Measurements from ENCODE around the gene RCOR2.

The RCOR2 gene

GRCh38 chr11:63922673-63923192 is 5.8 kb upstream of the RCOR2 start:
- DNase-seq = no peak

- no peak for DNase-seq
These were observed 4.0 kb upstream of the RCOR2 start for GRCh38 chr11:63920939-63921417.

DNA sequence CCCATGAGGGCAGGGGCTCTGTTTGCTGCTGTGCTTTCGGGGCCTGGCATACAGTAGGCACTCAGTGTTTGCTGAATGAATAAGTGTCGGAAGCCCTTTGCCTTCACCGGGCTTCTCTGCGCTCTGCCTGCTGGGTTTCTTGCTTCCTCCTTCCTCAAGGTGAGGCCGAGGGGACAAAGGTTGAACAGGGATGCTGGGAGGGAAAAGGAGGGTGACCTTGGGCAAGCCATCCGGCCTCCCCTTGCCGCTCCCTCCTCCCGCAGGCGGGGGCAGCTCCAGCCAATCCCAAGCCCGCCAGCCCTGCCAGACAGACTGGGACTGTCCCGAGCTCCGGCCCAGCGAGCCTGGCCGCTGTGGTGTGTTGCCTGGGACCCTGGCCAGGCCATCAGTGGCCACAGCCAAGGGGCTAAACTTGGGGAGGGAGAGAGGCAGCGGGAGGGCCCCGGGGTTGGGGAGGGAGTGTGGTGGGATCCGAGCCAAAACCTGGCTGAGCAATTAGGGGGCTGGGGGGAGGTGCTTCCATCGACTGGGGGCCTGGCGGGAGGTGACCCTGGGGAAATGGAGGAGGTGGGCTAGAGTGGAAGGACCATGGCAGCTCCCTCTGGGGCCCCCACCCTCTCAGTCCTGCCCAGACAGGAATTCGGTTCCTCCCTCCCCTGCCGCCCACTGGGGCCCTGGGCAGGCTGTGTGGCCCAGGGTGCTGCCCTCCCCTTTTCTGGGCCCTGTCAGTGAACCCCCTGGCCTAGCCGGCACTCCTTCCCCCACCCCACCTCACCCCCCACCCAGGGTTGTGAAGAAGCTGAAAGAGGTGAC is 3.4 kb upstream of the RCOR2 start:
- DNase-seq = no peak

GRCh38 chr11:63919267-63920125 is 2.5 kb upstream of the RCOR2 start:
- DNase-seq = peak; percentile 78

DNA sequence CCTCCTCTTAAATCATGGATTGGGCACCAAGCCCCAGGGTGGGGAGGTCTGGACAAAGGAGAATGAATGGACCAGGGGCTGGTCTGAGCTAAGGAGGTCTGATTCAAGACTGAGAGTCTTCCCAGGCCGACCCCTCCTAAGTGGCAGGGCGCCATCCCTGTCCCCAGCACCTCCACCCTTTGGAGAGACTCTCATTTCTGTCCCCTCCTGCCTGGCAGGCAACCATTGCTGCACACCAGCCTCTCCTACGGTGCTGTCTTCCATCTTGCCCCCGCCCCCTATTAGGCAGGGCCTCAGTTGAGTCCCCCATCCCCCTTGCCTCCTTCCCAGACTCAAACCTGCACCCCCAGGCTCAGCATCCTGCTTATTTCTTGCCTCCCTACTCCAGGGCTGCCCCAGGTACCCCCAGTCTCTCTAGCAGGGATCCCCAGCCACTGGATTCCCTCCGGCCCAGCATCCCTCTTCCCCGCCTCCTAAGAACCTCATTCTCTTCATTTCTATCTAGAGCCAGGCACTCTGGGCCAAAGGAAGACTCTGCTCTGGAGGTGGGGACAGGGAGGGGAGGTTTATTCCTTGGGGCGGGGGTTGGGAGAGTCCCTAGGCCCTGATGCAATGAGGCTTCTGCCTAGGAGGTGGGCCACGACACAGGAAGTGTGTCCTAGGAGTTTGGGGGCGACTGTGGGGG is 1.7 kb upstream of the RCOR2 start:
- DNase-seq = no peak

- peak; percentile 80 for DNase-seq
These were observed 935 bp upstream of the RCOR2 start for GRCh38 chr11:63917692-63918506.

DNA sequence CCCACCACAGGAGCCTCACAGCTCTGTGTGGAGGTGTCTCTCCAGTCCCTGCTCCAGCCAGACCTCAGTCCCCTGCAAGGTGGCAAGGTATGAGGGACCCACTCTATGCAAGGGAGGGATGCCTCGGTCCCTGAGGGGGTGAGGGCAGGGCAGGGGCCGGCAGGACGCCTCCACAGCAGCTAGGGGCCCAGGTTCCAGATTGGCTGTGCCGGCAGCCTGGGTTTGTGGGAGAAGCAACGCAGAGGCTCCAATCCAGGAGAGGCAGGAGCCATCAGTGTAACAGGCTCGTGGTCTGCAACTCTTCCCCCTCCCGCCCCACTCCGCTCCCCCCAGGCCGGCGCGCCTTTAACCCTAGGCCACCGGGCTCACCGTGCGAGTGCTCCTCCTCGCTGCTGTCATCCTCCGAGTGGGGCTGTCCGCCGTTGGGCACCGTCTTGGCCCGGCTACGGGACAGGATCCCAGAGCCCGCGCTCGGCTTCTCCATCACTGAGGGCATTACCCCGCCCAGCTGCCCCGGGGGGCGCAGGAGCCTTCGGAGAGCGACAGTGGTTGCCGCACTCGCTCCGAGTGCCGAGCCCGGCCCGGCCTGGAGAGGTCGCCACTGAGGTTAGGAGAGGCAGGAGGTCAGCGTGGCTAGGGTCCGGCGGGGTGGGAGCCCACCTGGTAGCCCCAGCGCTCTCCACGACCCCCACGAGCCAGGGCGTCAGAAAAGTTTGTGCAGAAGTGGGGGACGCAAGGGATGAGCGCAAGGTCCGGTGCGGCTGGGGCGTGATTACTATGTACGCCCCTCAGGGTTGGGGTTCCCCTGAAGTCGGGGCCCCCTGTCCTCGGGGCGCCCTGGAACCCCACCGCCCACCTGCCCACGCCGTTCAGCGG is 765 bp downstream of the RCOR2 start:
- DNase-seq = no peak

DNA sequence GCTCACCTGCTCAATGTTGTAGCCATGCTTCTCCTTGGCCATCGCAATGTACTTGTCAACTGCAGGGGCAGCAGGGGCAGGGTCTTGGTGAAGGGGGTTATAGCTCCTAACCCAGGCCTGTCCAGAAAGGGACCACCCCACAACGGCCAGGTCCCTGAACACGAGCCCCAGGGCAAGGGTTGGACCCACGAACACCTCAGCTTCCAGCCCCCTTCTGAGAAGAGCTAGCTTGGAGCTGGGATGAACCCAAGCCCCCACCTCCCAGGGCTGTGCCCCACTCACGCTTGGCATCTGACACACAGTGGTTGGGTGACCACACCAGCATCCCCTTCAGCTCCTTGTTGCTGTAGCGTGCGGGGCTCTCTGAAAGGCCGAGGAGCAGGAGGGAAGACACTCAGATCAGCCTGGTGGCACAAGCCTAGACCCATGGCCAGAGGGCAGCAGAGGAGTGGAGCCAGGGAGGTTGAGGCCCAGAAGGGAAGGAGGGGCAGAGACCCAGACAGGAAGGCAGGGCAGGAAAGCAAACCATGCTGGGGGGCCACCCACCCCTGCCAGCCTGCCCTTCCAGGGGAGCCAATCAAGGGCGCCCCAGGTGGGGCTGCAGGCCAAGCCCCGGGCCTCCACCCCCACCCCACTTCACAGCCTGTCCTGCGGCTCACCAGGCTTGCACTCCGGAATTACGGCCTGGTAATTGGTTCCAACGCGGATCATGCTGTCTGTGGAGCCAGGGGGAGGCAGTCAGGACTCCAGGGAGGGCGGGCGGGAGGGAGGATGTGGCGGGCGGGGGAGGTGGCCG is 1.9 kb downstream of the RCOR2 start:
- no peak for DNase-seq

GRCh38 chr11:63913866-63914830 is 2.8 kb downstream of the RCOR2 start:
- DNase-seq = no peak

DNA sequence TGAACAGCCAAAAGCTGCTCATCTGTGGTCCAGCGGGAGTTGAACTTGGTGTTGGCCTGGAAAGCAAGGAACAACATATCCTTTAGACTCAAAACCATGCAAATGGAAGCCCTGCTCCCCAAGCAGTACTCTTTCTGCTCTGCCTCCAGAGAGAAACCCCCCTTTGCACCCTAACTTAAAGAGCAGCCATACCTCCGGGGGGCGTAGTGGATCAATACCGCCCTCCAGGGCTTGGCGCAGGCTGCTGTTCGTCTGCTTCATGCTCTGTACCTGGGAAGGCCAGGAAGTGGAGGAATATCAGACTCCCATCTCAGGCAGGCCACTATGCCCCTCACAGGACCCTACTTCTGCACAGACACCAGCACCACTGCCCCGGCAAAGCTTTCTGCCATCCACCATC is 4.3 kb downstream of the RCOR2 start:
- DNase-seq = no peak

DNA sequence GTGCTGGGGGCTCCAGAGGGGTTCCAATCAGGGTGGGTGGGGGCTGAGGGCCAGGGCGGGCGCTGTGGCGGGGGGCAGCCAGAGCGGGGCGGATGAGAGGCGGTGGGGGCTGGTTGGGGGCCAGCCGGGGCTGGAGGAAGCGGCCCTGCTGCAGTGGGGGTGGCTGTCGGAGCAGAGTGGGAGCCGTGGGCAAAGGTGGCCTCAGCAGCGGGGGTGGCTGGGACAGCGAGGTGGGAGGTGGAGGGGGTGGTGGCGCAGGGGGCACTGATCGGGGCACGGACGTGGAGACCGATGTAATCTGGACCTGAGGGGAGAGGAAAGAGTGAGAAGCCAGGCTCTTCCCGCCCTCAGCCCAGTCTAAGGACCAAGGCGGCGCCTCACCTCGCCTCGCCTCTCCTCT is 5.1 kb downstream of the RCOR2 start:
- no peak for DNase-seq

DNA sequence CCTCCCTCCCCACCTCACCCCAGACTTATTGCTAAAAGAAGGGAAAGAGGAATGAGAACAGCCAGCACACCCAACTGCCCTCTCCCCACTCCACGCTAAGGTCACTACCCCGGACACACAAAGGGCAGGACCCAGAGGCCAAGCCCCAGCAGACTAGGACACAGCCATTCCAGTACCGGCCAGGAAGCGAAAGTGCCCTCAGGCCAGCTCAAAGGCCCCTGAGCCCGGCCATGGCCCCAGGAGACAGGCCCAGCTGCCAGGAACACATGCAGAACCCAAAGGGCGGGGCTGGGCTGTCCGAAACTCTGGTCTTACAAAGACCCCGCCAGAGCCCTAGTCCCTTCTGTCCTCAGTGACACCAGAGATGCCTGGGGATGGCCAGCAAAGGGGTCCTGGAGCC is 5.5 kb downstream of the RCOR2 start:
- no peak for DNase-seq

GRCh38 chr11:63910675-63911074 is 6.3 kb downstream of the RCOR2 start:
- no peak for DNase-seq

DNA sequence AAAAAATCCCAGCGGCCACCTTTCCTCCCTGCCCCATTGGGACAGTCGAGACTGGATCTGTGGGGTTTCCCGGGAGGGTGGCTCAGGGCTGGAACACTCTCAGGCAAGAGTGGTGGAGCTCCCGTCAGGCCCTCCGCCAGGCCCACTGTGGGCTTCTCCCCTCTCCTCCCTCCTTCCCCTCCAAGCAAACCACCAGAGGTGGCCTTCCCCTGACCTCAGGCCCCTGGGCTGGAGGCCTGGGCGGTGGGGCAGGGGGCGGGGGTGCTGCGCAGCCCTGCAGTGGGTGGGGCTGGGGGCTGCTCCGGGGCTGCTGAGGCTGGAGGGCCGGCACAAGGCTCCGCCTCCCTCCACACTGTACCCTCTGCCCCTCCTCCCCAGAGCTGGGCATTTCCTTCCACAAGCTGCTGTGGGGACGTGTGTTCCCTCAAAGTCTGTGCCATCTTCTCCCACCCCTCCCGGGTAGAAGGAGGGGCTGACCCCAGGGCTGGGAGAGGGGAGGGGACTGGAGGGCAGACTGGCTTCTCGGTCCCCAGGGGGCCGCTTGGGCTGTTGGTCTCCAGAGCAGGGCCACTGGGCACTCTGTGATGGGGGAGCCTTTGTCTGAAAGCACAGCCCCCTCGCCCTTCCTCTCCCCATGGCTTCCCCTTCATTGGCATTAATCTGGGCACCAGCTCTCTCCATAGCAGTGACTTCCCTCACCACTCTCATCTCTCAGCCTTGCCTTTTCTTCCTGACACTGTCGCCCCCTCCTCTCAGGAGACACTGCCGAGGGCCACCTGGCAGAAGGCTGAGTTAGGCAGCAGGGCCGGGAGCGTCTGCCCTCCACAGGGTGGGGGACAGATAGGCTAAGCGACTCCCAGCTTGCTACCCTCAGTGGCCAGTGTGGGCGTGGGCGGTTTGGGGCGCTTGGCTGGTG is 7.1 kb downstream of the RCOR2 start:
- DNase-seq = no peak

GRCh38 chr11:63908631-63909401 is 8.1 kb downstream of the RCOR2 start:
- DNase-seq = no peak

- DNase-seq = no peak
These were observed 9.0 kb downstream of the RCOR2 start for GRCh38 chr11:63907808-63908530.

Data from DMS153 (cell line).